A549 (cell line): ENCODE results near the gene ADSL. TPM values are rescaled to one million over a fixed set of nuclear protein-coding genes. Genes with fewer than 3 reads are reported as not detected.

Experiments
- ATAC-seq, 2 experiments: fragments of 200-7000 bp in 1 of 2; fragments of >200 bp in 1 of 2; cut with Nextera tagmentation in 1 of 2; cut with Tn5 transposase in 1 of 2; 3 replicates each; pipeline versions ENCODE4 v1.8.0 to v1.9.1; 2018 to 2020; ENCODE audit warnings: mild to moderate bottlenecking in 1 of 2, moderate library complexity in 1 of 2
- CTCF ChIA-PET: fragments of 300-600 bp; sonication (Branson Sonifier 250); formaldehyde crosslinking; extraction: SDS; loops from one replicate; lab custom pipeline; 2021; ENCODE audit warnings: antibody characterized with exemption, inconsistent platforms; lab: Yijun Ruan, JAX
- POLR2A ChIA-PET: fragments of 350-600 bp; formaldehyde crosslinking; extraction: SDS; loops from one replicate; lab custom pipeline; 2021; ENCODE audit warnings: antibody characterized with exemption, inconsistent platforms; lab: Yijun Ruan, JAX
- DNase-seq, 2 experiments: peaks; one replicate each; pipeline versions ENCODE4 v3.0.0 to v3.0.0-alpha.2; 2011 to 2016; ENCODE audit warnings: low read depth in 1 of 2, low spot score in 1 of 2
- FAIRE-seq: peaks from 2 replicates; lab custom pipeline; 2011; peaks lifted over from hg19 to GRCh38; lab: Jason Lieb, UNC
- H3K27ac ChIP-seq, 2 experiments: fragments of >200 bp; sonication (Bioruptor Twin); formaldehyde crosslinking; 3 replicates each; pipeline ENCODE4 v1.5.1; 2016 to 2017
- H3K4me1 ChIP-seq: fragments of >200 bp; sonication (Bioruptor Twin); formaldehyde crosslinking; 3 replicates; pipeline ENCODE4 v1.6.1; 2016
- H3K4me2 ChIP-seq: fragments of >200 bp; sonication (Bioruptor Twin); formaldehyde crosslinking; 3 replicates; pipeline ENCODE4 v1.6.1; 2016
- H3K4me3 ChIP-seq: fragments of >200 bp; sonication (Bioruptor Twin); formaldehyde crosslinking; 3 replicates; pipeline ENCODE4 v1.5.1; 2016
- H3K9me3 ChIP-seq: fragments of >200 bp; sonication (Bioruptor Twin); formaldehyde crosslinking; 3 replicates; pipeline ENCODE4 v1.6.1; 2016
- ATOH8 ChIP-seq: fragments of 250-450 bp; sonication (Bioruptor Pico); IDR thresholded peaks from 2 replicates; pipeline ENCODE4 v1.5.0; 2020; ENCODE audit warnings: low read depth, mild to moderate bottlenecking, moderate library complexity
- CEBPB ChIP-seq, 2 experiments: fragments of >200 bp in 1 of 2; sonication (Bioruptor Twin) in 1 of 2; formaldehyde crosslinking in 1 of 2; IDR thresholded peaks; 2 replicates each; pipeline ENCODE4 v1.6.1; 2012 to 2016
- CHD2 ChIP-seq: fragments of 150-350 bp; IDR thresholded peaks from 2 replicates; pipeline ENCODE4 v1.6.1; 2014; ENCODE audit warnings: low read length; ENCODE audit not compliant: partially characterized antibody
- CHD4 ChIP-seq: fragments of 200-600 bp; sonication (generic); IDR thresholded peaks from 2 replicates; pipeline ENCODE4 v1.6.1; 2016; ENCODE audit warnings: antibody characterized with exemption, mild to moderate bottlenecking, borderline replicate concordance
- EP300 ChIP-seq, 2 experiments: fragments of >200 bp; sonication (Bioruptor Twin); formaldehyde crosslinking; IDR thresholded peaks; 2 replicates in 1 of 2; 3 replicates in 1 of 2; pipeline ENCODE4 v1.6.1; 2016 to 2017
- ESRRA ChIP-seq: fragments of 150-350 bp; IDR thresholded peaks from 2 replicates; pipeline ENCODE4 v1.6.1; 2014; ENCODE audit warnings: mild to moderate bottlenecking, low read length, borderline replicate concordance
- FOXS1 ChIP-seq: fragments of 250-450 bp; sonication (Bioruptor Pico); IDR thresholded peaks from 2 replicates; pipeline ENCODE4 v1.5.0; 2020; ENCODE audit warnings: mild to moderate bottlenecking, moderate library complexity
- HDAC2 ChIP-seq: fragments of 200-600 bp; sonication (generic); IDR thresholded peaks from 2 replicates; pipeline ENCODE4 v1.6.1; 2016
- HOXB13 ChIP-seq: fragments of 250-450 bp; sonication (Bioruptor Pico); IDR thresholded peaks from 2 replicates; pipeline ENCODE4 v1.5.0; 2020; ENCODE audit warnings: low read depth, mild to moderate bottlenecking, moderate library complexity
- JUN ChIP-seq, 2 experiments: fragments of >200 bp; sonication (Bioruptor Twin); formaldehyde crosslinking; IDR thresholded peaks; 2 replicates in 1 of 2; 3 replicates in 1 of 2; pipeline ENCODE4 v1.6.1; 2016 to 2017
- MAFK ChIP-seq: fragments of 450-650 bp; IDR thresholded peaks from 2 replicates; pipeline ENCODE4 v1.6.1; 2014; ENCODE audit not compliant: partially characterized antibody
- MAZ ChIP-seq: fragments of 150-350 bp; IDR thresholded peaks from 2 replicates; pipeline ENCODE4 v1.6.1; 2014; ENCODE audit warnings: antibody characterized with exemption, low read depth, low read length, borderline replicate concordance
- NFE2L2 ChIP-seq: fragments of 150-350 bp; conservative IDR thresholded peaks from 2 replicates; pipeline ENCODE4 v1.6.1; 2014; ENCODE audit warnings: low read length
- NR3C1 ChIP-seq: fragments of >200 bp; sonication (Bioruptor Twin); formaldehyde crosslinking; IDR thresholded peaks from 3 replicates; pipeline ENCODE4 v1.6.1; 2017
- PHF8 ChIP-seq: fragments of 200-600 bp; sonication (generic); IDR thresholded peaks from 2 replicates; pipeline ENCODE4 v1.6.1; 2016; ENCODE audit warnings: low read depth, mild to moderate bottlenecking, antibody characterized with exemption, moderate library complexity, borderline replicate concordance
- RAD21 ChIP-seq, 2 experiments: fragments of >200 bp in 1 of 2; sonication (Bioruptor Twin) in 1 of 2; formaldehyde crosslinking in 1 of 2; IDR thresholded peaks in 1 of 2; conservative IDR thresholded peaks in 1 of 2; 2 replicates in 1 of 2; 3 replicates in 1 of 2; pipeline ENCODE4 v1.6.1; 2012 to 2018; ENCODE audit warnings: inconsistent platforms in 1 of 2
- RFX5 ChIP-seq: fragments of 450-650 bp; IDR thresholded peaks from 2 replicates; pipeline ENCODE4 v1.7.1; 2014; ENCODE audit warnings: antibody characterized with exemption, mild to moderate bottlenecking, moderate library complexity
- RNF2 ChIP-seq: fragments of 200-600 bp; sonication (generic); IDR thresholded peaks from 2 replicates; pipeline ENCODE4 v1.6.1; 2016; ENCODE audit warnings: low read depth, mild to moderate bottlenecking, antibody characterized with exemption, moderate library complexity, borderline replicate concordance
- SMC3 ChIP-seq: fragments of >200 bp; sonication (Bioruptor Twin); formaldehyde crosslinking; IDR thresholded peaks from 3 replicates; pipeline ENCODE4 v1.6.1; 2018; ENCODE audit warnings: inconsistent platforms
- TFCP2L1 ChIP-seq: fragments of 250-450 bp; sonication (Bioruptor Pico); IDR thresholded peaks from 2 replicates; pipeline ENCODE4 v1.5.0; 2021; ENCODE audit warnings: mild to moderate bottlenecking
- TP53 ChIP-seq: fragments of 250-450 bp; sonication (Bioruptor Pico); IDR thresholded peaks from 2 replicates; pipeline ENCODE4 v1.5.0; 2021; ENCODE audit warnings: mild to moderate bottlenecking, moderate library complexity
- ZNF302 ChIP-seq: fragments of 250-450 bp; sonication (Bioruptor Pico); IDR thresholded peaks from 2 replicates; pipeline ENCODE4 v1.9.0; 2021; ENCODE audit warnings: inconsistent platforms, mild to moderate bottlenecking, moderate library complexity
- ZSCAN20 ChIP-seq: fragments of 250-450 bp; sonication (Bioruptor Pico); IDR thresholded peaks from 2 replicates; pipeline ENCODE4 v1.8.0; 2022; ENCODE audit warnings: mild to moderate bottlenecking, moderate library complexity
- WGBS: methylation state at CpG from one replicate; pipeline ENCODE4 v1.1.6; 2017; ENCODE audit errors: missing lambda C conversion rate; 5-methylcytosine and 5-hydroxymethylcytosine counted together
- polyA plus RNA-seq, 4 experiments: library from polyadenylated mRNA; depleted of rRNA in 3 of 4; stranded (reverse); fragments of >200 nt; fragmentation: RNase III in 1 of 4; extraction: RNeasy Plus Mini Kit Qiagen cat#74134 plus additional on column Dnase treatment in 1 of 4; gene quantifications; 2 replicates in 3 of 4; 3 replicates in 1 of 4; pipeline ENCODE4 v1.2.3, GENCODE V29; 2011 to 2017
- TF ChIP-seq, protein P1 (sequence below): fragments of 450-650 bp; IDR thresholded peaks from 2 replicates; pipeline ENCODE4 v1.6.1; 2014; ENCODE audit warnings: antibody characterized with exemption
- TF ChIP-seq, protein P2 (sequence below): fragments of >200 bp; sonication (Bioruptor Twin); formaldehyde crosslinking; IDR thresholded peaks from 2 replicates; pipeline ENCODE4 v1.6.1; 2016

The ADSL gene
- polyA plus RNA-seq, 2 of the 4 experiments (the other 2 are of a cell fraction) = 85.6 to 126 TPM

GRCh38 chr22:40345271-40345670 lies 1.0 kb upstream of the ADSL start:
- CTCF ChIA-PET = interaction anchor here (0.6 kb wide), 1 partner anchor 219 kb away, joined by 3 read pairs; no protein-coding TSS in a partner anchor
- no peak for FAIRE-seq
- H3K4me2 ChIP-seq = peak overlapping the region; percentile 82
- no peaks in the 10 kb centered on the region for H3K9me3 ChIP-seq
- 92% methylated on average over 6 of the region's 6 CpGs for WGBS
- POLR2A ChIA-PET = interaction anchor here (0.7 to 5.0 kb wide), 3 partner anchors 167 to 301 kb away, joined by 5 to 31 read pairs (median 8); no protein-coding TSS in a partner anchor
- ATAC-seq = no peak
- TF ChIP-seq FOXS1 (CRISPR knock-in tag) (no peak), TP53 (CRISPR knock-in tag) (no peak), EP300 (IDR thresholded peaks at IDR 0.05) (no peak), SMC3 (no peak), PHF8 (no peak), MAFK (no peak), CEBPB (IDR thresholded peaks at IDR 0.05) (no peak)
- TF ChIP-seq, protein P1, sequence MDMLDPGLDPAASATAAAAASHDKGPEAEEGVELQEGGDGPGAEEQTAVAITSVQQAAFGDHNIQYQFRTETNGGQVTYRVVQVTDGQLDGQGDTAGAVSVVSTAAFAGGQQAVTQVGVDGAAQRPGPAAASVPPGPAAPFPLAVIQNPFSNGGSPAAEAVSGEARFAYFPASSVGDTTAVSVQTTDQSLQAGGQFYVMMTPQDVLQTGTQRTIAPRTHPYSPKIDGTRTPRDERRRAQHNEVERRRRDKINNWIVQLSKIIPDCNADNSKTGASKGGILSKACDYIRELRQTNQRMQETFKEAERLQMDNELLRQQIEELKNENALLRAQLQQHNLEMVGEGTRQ = no peak
- TF ChIP-seq, protein P2, sequence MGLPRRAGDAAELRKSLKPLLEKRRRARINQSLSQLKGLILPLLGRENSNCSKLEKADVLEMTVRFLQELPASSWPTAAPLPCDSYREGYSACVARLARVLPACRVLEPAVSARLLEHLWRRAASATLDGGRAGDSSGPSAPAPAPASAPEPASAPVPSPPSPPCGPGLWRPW = no peak
- H3K4me1 ChIP-seq = peaks cover 20% of the 10 kb centered on the region
- H3K4me3 ChIP-seq = peak overlapping the region; percentile 72
- peak overlapping the region; percentile 87 to 97 for H3K27ac ChIP-seq
- no peak for DNase-seq

- FAIRE-seq = no peak
- H3K9me3 ChIP-seq = no peaks in the 10 kb centered on the region
- WGBS = 3% methylated on average over 19 of the region's 20 CpGs
- H3K4me3 ChIP-seq = peak overlapping the region; percentile 72
- no peak for TF ChIP-seq TFCP2L1
- no peak for TF ChIP-seq ESRRA
- TF ChIP-seq FOXS1 (CRISPR knock-in tag) = no peak
- no peak for TF ChIP-seq NR3C1
- no peak for TF ChIP-seq ZSCAN20
- TF ChIP-seq CHD2 = no peak
- no peak for TF ChIP-seq HDAC2
- TF ChIP-seq MAZ = no peak
- no peak for TF ChIP-seq ATOH8 (CRISPR knock-in tag)
- TF ChIP-seq RFX5 = no peak
- no peak for TF ChIP-seq CHD4
- no peak for TF ChIP-seq JUN (IDR thresholded peaks at IDR 0.05)
- no peak for TF ChIP-seq ZNF302
- TF ChIP-seq MAFK = no peak
- no peak for TF ChIP-seq RAD21 (conservative IDR thresholded peaks at IDR 0.05 in 1 of 2, IDR thresholded peaks at IDR 0.05 in 1 of 2)
- TF ChIP-seq NFE2L2 = no peak
- no peak for TF ChIP-seq RNF2
- TF ChIP-seq HOXB13 = no peak
- TF ChIP-seq, all 56 proteins: peak for 0
- Histone ChIP-seq H3K4me1 (peaks cover 20% of the 10 kb centered on the region), H3K4me2 (peak overlapping the region; percentile 82), H3K27ac (peak overlapping the region; percentile 87 to 97)
- CTCF ChIA-PET = interaction anchor here (0.6 kb wide), 1 partner anchor 219 kb away, joined by 3 read pairs; no protein-coding TSS in a partner anchor
- POLR2A ChIA-PET = interaction anchor here (0.7 to 5.0 kb wide), 4 partner anchors 16 to 302 kb away, joined by 4 to 31 read pairs (median 6); no protein-coding TSS in a partner anchor
- ATAC-seq (peak; percentile 61 to 62), DNase-seq (no peak)
These were observed 500 bp upstream of the ADSL start for GRCh38 chr22:40345815-40346184.
